SU-DHL-6 (cell line): Measurements from ENCODE around the gene SNAP29.

ENCODE experiments used
- H2AFZ ChIP-seq: fragments of 200-600 bp; sonication (generic); 2 replicates; pipeline ENCODE4 v1.6.1; 2014; ENCODE audit warnings: low read depth, mild to moderate bottlenecking, moderate library complexity, mixed read lengths, antibody characterized with exemption, low read length; ENCODE audit not compliant: severe bottlenecking
- H3F3A ChIP-seq: fragments of 200-600 bp; shearing (Covaris generic); 2 replicates; pipeline ENCODE4 v1.6.0; 2016; ENCODE audit warnings: antibody characterized with exemption, mild to moderate bottlenecking; ENCODE audit not compliant: insufficient read depth
- H3K27ac ChIP-seq: fragments of 200-600 bp; sonication (generic); 2 replicates; pipeline ENCODE4 v1.5.1; 2016; ENCODE audit warnings: low read depth, mild to moderate bottlenecking, low read length, moderate library complexity, mixed read lengths
- H3K27me3 ChIP-seq: fragments of 200-600 bp; sonication (generic), shearing (Covaris generic); 2 replicates; pipeline ENCODE4 v1.6.0; 2014; ENCODE audit warnings: mild to moderate bottlenecking, low read length
- H3K36me3 ChIP-seq: fragments of 200-600 bp; sonication (generic); 2 replicates; pipeline ENCODE4 v1.6.1; 2014; ENCODE audit warnings: mild to moderate bottlenecking, low read length, mixed read lengths
- H3K4me2 ChIP-seq: fragments of 300-600, 200-600 bp; shearing (Covaris generic), sonication (generic); 2 replicates; pipeline ENCODE4 v1.6.0; 2014; ENCODE audit warnings: low read length, low read depth, mild to moderate bottlenecking; ENCODE audit not compliant: poor library complexity, severe bottlenecking
- H3K4me3 ChIP-seq: fragments of 200-600 bp; sonication (generic); 2 replicates; pipeline ENCODE4 v1.5.1; 2014; ENCODE audit warnings: antibody characterized with exemption, low read length, mild to moderate bottlenecking, mixed read lengths; ENCODE audit not compliant: insufficient read depth, poor library complexity, severe bottlenecking
- H3K79me2 ChIP-seq: fragments of 200-600 bp; sonication (generic); 2 replicates; pipeline ENCODE4 v1.6.1; 2014; ENCODE audit warnings: mild to moderate bottlenecking, low read length, moderate library complexity; ENCODE audit not compliant: insufficient read depth
- H3K9ac ChIP-seq: fragments of 200-600 bp; sonication (generic); 2 replicates; pipeline ENCODE4 v1.7.0; 2014; ENCODE audit warnings: mild to moderate bottlenecking, low read length
- H3K9me2 ChIP-seq: fragments of 200-600 bp; sonication (generic); replicated peaks from 2 replicates; pipeline ENCODE4 v1.6.1; 2014; ENCODE audit warnings: low read length; ENCODE audit not compliant: insufficient read depth
- H3K9me3 ChIP-seq: fragments of 200-600 bp; sonication (generic); 2 replicates; pipeline ENCODE4 v1.6.1; 2014; ENCODE audit warnings: low read length, mixed read lengths; ENCODE audit not compliant: insufficient read depth
- H4K20me1 ChIP-seq: fragments of 200-600 bp; sonication (generic); 2 replicates; pipeline ENCODE4 v1.6.1; 2014; ENCODE audit warnings: low read depth, mild to moderate bottlenecking, antibody characterized with exemption, low read length, moderate library complexity, mixed read lengths
- CTCF ChIP-seq: fragments of 200-600 bp; sonication (generic); IDR thresholded peaks from one replicate; pipeline ENCODE4 v1.5.1; 2017; ENCODE audit warnings: antibody characterized with exemption, mild to moderate bottlenecking, low read length, moderate library complexity; ENCODE audit not compliant: insufficient read depth, poor library complexity, severe bottlenecking
- EZH2phosphoT487 ChIP-seq: fragments of 200-600 bp; sonication (generic), shearing (Covaris generic); conservative IDR thresholded peaks from 2 replicates; pipeline ENCODE4 v1.6.1; 2018; ENCODE audit warnings: mild to moderate bottlenecking, antibody characterized with exemption, low read length, moderate library complexity, mixed read lengths

SNAP29 gene

GRCh38 chr22:20884454-20884853, 25.6 kb downstream of the SNAP29 start:
- Histone ChIP-seq H3K36me3 (no peaks in the 10 kb centered on the region), H3K4me2 (no peak overlapping the region), H3K27ac (no peak overlapping the region), H3K9ac (no peak overlapping the region), H4K20me1 (no peaks in the 10 kb centered on the region), H3K27me3 (no peaks in the 10 kb centered on the region), H2AFZ (no peak overlapping the region), H3K79me2 (no peaks in the 10 kb centered on the region), H3K9me2 (no peaks in the 10 kb centered on the region), H3K9me3 (no peaks in the 10 kb centered on the region), H3K4me3 (no peak overlapping the region), H3F3A (no peaks in the 10 kb centered on the region)
- TF ChIP-seq CTCF (no peak), EZH2phosphoT487 (no peak)

- Histone ChIP-seq H3K27ac (no peak overlapping the region), H3K4me3 (no peak overlapping the region), H3K9ac (no peak overlapping the region), H3F3A (no peaks in the 10 kb centered on the region), H3K9me2 (no peaks in the 10 kb centered on the region), H3K9me3 (no peaks in the 10 kb centered on the region), H2AFZ (no peak overlapping the region), H3K27me3 (no peaks in the 10 kb centered on the region), H3K79me2 (no peaks in the 10 kb centered on the region), H3K36me3 (no peaks in the 10 kb centered on the region), H3K4me2 (no peak overlapping the region), H4K20me1 (no peaks in the 10 kb centered on the region)
- no peak for TF ChIP-seq CTCF
- TF ChIP-seq EZH2phosphoT487: no peak
These were observed 26.3 kb downstream of the SNAP29 start for GRCh38 chr22:20885017-20885556.

GRCh38 chr22:20885557-20886323, 26.9 kb downstream of the SNAP29 start:
- H3K36me3 ChIP-seq: no peaks in the 10 kb centered on the region
- H3K4me2 ChIP-seq: no peak overlapping the region
- H3K9me3 ChIP-seq: no peaks in the 10 kb centered on the region
- no peaks in the 10 kb centered on the region for H3K27me3 ChIP-seq
- no peaks in the 10 kb centered on the region for H3K9me2 ChIP-seq
- no peak overlapping the region for H3K4me3 ChIP-seq
- no peaks in the 10 kb centered on the region for H4K20me1 ChIP-seq
- H3K79me2 ChIP-seq: no peaks in the 10 kb centered on the region
- no peak overlapping the region for H2AFZ ChIP-seq
- H3K9ac ChIP-seq: no peak overlapping the region
- no peaks in the 10 kb centered on the region for H3F3A ChIP-seq
- H3K27ac ChIP-seq: no peak overlapping the region
- TF ChIP-seq EZH2phosphoT487: no peak
- no peak for TF ChIP-seq CTCF
